Skeletal muscle cell (primary cell): ENCODE results near the gene SCAPER.
"Not testable (repeated sequence)": the region's sequence is repeated elsewhere in the genome, so short reads cannot be mapped to it uniquely, and the experiment has no call there.

Experiments used
- DNase-seq: peaks from one replicate; pipeline ENCODE4 v3.0.0-alpha.2; 2010; ENCODE audit warnings: low read depth
- H3K4me3 ChIP-seq: 2 replicates; pipeline ENCODE4 v1.5.1; 2011; ENCODE audit warnings: low read depth, mild to moderate bottlenecking, control low read depth, low read length, moderate library complexity

The SCAPER gene

DNA sequence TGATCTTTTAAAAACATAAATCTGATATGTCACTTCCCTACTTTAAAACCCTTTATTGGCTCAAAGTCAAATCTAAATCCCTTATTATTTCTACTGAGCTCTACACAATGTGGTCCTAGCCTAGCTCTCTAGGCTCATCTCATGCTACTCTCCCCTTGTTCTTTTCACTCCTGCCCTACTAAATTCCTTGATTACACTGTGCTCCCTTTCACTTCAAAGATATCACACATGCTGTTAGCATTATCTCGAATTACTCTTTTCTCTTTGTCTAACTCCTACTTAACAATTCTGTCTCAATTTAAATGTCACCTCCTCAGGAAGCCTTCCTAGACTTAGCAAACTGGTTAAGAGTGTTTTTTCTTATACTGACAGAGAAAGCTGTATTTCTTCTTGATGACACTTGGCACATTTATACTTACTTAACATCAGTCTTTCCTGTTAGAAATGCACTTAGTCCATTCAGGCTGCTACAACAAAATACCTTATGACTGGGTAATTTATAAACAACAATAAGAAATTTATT, 102.0 kb downstream of the SCAPER start:
- DNase-seq, result no peak
- no peak overlapping the region for H3K4me3 ChIP-seq

DNA sequence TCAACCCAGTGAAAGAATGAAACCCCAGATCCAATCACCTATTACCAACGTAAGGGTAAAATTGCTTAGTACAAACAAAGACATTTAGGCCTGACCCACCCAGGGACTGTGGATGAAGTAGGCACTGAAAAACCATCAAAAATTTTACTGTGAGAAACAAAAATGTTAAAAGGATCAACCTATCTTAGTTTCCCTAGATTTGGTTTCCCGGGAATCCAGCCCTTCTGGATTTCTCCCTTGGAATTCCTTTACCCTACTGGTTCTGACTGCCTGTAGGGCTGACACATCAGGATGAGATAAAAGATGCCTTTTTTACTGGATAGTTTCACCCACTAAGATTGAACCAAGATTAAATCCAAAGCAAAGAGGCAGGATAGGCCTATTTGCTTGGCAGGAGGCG, 102.7 kb downstream of the SCAPER start:
- DNase-seq, result no peak
- H3K4me3 ChIP-seq, result no peak overlapping the region

DNA sequence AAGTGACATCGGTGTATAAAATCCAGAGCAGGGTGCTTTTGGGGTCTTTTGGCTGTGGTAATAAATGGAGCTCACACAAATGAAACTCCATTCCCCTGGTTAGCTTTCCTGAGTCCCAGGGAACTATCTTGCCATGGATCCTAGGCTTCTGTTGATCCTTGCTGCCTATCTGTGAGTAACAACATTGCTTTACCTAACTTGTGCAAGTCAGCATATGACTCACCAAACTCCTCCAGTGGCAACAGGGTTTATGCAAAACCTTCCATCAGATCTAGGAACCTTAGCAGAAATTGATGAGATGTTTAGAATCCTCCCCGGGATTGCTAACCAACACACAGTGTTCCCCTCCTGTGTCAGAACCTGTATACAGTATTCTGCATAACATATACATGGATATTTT, 105.4 kb downstream of the SCAPER start:
- DNase-seq, result peak; percentile 54
- H3K4me3 ChIP-seq, result no peak overlapping the region

DNA sequence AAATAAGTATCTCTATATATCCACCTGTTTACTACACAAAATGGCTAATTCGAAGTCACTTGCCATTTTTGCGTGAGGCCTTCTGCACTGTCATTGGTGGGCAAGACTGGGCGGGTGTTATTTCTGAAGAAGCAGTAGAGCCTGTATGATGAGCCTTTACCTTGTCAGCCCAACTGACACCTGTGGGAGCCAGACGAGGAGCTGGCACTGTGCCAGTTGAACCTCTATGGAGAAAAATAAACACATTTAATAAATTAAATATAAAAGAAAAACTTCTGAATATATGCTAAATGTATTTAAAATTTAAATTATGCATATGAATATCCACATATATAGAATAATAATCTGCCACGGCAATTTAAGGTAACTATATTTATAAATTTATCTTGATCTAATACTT, 109.9 kb downstream of the SCAPER start:
- no peak for DNase-seq
- no peak overlapping the region for H3K4me3 ChIP-seq

DNA sequence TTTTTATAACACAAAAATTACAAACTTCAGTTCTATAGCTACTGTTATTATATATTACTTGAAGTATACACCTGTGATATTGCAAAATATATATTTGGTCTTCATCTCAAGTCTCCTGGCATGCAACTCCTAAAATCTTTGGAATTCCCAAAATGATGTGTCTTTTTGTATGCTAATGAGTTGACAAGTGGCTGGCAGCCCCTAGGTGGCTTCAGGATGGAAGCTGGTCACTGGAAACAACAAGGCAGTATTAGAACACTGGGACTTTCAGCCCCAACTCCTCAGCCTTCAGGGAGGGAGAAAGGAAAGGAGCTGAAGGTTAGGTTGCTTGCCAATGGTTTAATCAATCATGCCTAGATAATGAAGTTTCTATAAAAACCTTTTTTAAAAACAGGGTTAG, 112.0 kb downstream of the SCAPER start:
- H3K4me3 ChIP-seq, result no peak overlapping the region
- no peak for DNase-seq

DNA sequence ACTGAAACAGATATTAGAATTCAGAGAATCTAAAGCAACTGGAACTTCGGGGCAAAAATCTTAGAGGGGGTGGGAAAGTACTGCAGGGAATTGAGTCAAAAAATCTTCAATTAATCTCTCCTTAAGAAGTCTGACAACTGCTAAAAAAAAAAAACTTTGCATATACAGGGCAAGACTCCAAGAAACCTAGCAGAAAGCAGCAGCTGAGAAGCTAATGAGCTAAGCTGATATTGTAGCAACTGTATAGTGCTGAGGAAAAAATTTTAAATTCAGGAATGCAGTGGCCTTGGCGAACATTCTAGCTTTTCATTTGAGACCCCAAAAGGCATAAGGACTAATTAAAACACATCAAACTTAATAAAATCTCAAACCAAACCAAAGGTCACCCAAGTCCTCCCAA, 113.6 kb downstream of the SCAPER start:
- no peak overlapping the region for H3K4me3 ChIP-seq
- no peak for DNase-seq

DNA sequence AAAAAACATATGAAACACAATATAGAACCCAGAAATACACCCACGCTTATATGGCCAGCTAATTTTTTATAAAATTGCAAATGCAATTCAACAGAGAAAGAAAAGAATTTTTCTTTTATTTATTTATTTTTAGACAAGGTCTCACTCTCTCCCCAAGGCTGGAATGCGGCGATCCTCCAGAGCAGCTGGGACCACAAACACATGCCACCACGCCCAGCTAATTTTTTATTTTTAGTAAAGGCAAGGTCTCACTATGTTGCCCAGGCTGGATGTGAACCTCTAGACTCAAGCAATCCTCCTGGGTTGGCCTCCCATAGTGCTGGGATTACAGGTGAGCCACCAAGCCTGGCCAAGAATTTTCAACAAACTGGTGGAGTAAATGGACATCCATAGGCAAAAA, 117.9 kb downstream of the SCAPER start:
- no peak overlapping the region for H3K4me3 ChIP-seq
- no peak for DNase-seq

DNA sequence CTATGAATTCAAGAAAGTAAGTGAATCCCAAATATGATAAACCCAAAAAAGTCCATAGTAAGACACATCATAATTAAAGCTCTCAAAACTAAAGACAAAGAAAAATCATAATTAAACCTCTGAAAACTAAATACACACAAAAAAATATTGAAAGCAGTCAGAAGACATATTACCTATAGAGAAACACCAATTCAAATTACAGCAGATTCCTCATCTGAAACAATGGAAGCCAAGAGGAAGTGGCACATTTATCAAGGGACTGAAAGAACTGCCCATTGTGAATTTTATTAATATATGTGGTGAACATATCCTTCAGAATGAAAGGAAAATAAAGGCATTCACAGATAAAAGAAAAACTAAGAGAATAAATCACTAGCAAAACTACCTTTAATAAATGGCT, 128.2 kb downstream of the SCAPER start:
- no peak for DNase-seq
- no peak overlapping the region for H3K4me3 ChIP-seq

DNA sequence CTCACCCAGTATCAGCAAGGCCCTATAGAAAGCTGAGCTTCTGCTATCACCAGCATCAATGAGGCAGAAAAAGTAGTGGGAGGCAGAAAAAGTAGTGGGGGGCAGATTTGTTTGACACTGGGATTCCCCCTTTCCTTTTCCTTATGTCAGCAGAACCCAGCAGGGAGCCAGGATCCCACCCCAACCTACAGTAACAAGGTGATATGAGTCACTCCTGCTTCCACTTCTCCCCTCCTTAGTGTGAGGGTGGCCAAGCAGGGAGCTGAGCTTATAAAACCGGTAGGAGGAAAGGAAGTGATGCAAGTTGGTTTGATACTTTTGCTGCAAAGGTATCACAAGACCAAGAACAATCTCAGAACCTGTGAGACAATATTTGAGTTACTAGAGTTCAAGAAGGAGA, 128.7 kb downstream of the SCAPER start:
- no peak overlapping the region for H3K4me3 ChIP-seq
- DNase-seq, result no peak

DNA sequence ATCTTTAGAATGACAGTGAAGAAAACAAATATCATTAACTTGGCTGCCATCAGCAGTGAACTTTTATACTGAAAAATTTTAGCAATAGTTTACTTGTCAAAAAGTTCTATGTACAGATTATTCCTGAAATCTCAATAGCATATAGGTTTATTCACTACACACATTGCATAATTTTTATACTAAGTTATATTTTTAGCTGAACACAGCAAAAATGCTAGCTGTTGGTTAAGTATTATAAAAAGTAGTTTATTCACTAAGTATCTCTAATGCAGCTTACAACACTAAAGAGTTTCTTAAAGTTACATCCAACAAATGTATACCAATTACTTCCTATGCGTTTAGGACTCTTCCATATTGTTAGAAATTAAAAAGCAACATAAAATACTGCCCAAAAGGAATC, 131.9 kb downstream of the SCAPER start:
- H3K4me3 ChIP-seq, result no peak overlapping the region
- no peak for DNase-seq

DNA sequence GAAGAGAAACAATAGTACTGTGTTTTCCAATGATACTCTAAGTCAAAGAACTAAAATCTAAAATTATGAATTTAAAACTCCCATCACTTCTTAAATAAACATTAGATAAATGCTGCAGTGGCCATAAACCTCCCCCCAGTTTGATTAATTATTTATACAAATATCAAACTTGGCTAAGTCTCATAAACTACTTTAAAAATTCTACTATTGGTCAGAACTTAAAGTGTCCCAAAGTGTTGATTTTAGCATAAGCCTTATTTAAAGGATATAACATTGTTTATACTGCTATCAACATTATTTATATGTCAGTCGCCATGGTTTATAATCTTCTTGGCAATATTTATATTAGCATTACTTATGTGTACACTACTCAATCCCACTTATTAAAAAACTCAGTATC, 132.4 kb downstream of the SCAPER start:
- no peak overlapping the region for H3K4me3 ChIP-seq
- DNase-seq, result no peak

DNA sequence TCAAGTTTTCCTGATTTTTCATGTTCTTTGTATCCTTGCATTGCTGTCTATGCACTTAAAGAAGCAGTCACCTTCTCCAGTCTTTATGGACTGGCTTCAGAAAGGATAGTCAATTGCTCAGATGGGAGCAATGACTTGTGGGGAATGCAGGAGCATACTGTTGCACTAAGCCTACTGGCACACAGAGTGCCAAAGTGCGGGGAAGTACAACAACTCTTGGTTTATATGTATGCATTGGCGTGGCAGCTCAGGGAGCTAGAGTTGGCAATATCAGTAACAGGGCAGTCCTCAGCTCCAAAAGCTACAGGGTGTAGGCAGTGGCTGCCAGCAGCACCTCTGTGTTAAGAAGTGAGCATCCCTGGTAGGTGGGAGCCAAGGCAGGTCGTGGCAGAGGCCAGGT, 141.1 kb downstream of the SCAPER start:
- DNase-seq, result no peak
- H3K4me3 ChIP-seq, result no peak overlapping the region

DNA sequence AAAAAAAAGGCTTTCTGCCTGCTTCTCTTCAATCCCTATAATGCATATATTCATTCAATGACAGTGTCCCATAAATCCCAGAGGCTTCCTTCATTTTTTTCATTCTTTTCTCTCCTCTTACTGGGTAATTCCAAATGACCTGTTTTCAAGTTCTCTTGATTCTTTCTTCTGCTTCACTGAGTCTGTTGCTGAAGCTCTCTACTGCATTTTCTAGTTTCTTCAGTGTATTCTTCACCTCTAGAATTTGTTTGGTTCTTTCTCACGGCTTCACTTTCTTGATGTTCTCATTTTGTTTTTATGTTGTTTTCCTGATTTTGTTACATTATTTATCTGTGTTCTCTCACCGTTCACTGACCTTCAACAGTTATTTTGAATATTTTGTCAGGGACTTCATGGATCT, 141.6 kb downstream of the SCAPER start:
- no peak overlapping the region for H3K4me3 ChIP-seq

DNA sequence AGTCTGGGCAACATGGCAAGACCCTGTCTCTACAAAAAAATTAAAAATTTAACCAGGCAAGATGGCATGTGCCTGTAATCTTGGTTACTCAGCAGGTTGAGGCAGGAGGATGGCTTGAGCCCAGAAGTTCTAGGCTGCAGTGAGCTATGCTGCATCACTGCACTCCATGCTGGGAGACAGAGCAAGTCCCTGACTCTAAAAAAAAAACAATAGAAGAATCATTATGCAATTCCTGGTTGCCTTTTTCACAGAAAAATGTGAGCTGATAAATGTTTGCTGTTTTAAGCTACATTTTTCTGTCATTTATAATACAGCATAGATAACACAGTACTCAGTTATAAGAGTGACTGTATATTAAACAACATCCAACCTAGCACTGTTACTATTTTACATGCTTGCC, 148.8 kb downstream of the SCAPER start:
- H3K4me3 ChIP-seq, result no peak overlapping the region
- DNase-seq, result no peak

More for the DNA sequence above, 141.6 kb downstream of the SCAPER start:
- DNase-seq, result no peak

DNA sequence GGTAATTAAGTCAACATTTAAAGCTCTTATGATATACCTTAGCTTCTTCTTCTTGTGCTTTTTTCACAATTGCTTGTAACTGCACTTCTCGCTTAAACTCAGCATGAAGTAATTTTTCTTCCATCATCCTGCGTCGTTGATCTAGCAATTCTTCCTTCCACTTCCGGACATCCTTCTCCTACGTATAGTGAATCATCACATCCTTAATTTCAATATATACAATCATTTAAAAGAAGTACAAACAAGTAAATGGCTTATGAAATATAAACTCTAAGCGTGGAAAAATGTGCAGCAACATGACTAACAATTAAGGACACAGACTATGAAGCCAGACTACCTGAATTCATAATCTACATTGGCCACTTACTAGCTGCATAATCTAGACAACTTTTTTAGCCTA, 151.4 kb downstream of the SCAPER start:
- H3K4me3 ChIP-seq, result no peak overlapping the region
- no peak for DNase-seq

DNA sequence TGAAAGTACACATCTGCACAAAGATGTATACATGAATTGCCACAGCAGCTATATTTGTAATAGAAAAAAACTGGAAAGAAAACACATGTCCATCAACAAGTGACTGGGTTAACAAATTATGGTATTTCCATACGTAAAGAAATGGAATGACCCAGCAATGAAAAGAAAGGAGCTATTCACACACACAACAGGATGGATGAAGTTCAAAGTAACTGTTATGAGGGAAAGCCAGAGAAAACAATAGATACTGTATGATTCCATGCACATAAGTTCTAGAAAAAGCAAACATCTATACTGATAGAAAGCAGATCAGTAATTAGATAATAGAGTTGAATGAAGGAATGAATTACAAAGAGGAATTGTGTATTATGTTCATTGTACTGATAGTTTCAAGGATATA, 152.0 kb downstream of the SCAPER start:
- no peak overlapping the region for H3K4me3 ChIP-seq

DNA sequence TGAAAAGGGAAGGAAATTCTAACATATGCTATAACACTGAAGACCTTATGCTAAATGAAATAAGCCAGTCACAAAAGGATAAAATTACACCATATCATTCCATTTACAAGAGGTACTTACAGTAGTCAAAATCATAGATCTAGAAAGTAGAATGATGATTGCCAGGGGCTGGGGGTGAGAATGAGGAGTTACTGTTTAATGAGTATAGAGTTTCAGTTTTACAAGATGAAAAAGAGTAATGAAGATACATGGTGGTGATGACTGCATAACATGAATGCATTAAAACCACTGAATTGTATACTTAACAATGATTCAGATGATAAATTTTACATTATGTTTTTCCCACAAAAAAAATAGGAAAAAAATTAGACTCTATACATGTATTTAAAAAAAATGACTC, 152.6 kb downstream of the SCAPER start:
- DNase-seq, result no peak

More for the DNA sequence above, 152.0 kb downstream of the SCAPER start:
- no peak for DNase-seq

DNA sequence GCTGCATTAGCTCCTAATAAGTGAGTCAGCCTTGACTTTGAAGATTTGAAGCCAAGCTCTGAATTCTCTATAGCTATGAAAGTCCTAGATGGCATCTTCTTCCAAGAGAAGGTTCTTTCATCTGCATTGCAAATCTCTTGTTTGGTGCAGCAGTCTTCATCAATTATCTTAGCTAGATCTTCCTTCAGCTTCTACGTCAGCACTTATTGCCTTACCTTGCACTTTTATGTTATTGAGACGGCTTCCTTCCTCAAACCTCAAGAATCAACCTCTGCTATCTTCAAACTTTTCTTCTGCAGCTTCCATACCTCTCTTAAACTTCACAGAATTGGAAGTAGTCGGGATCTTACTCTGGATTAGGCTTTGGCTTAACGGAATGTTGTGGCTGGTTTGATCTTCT, 167.6 kb downstream of the SCAPER start:
- no peak for DNase-seq
- no peak overlapping the region for H3K4me3 ChIP-seq

More for the DNA sequence above, 152.6 kb downstream of the SCAPER start:
- H3K4me3 ChIP-seq, result no peak overlapping the region

DNA sequence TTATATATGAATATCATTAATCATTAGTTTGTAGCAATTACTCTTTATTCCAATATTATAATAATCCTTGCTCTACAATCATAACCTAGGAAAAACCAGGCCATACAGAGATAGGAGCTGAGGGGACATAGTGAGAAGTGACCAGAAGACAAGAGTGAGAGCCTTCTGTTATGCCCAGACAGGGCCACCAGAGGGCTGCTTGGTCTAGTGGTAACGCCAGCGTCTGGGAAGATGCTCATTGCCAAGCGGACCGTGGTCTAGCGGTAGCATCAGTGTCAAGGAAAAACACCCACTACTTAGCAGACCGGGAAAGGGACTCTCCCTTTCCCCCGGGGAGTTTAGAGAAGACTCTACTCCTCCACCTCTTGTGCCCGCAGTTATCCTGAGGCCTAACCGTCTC, 172.8 kb downstream of the SCAPER start:
- not testable (repeated sequence) for H3K4me3 ChIP-seq, DNase-seq

DNA sequence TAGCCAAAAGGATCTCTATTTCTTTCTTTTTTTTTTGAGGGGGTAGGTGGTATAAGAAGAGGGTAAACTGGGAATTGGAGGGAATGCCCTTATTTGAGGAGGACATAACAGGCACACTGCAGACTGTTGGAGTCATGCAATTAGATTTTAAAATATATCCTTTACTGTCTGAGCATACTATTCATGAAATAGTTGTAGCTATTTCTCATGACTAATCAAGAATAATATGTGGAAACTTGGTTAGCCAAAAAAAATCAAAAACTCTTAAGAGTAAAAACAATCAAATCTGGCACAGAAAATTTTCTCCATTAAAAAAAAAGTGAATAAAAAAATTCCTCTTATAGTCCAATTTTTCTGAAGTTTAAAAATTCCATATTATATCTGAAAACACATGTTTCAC, 174.9 kb downstream of the SCAPER start:
- no peak overlapping the region for H3K4me3 ChIP-seq
- DNase-seq, result no peak

DNA sequence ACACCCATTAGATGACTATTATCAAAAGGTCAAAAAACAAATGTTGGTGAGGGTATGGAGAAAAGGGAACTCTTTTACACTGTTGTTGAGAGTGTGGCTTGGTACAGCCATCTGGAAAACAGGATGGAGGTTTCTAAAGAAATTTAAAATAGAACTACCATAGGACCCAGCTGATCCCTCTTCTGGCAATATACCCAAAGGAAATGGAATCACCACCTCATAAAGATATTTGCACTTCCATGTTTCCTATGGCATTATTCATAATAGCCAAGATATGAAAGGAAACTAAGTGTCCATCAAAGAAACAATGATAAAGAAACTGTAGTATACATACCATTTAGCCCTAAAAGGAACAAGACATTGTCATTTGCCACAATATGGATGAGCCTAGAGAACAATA, 186.3 kb downstream of the SCAPER start:
- DNase-seq, result no peak
- no peak overlapping the region for H3K4me3 ChIP-seq

DNA sequence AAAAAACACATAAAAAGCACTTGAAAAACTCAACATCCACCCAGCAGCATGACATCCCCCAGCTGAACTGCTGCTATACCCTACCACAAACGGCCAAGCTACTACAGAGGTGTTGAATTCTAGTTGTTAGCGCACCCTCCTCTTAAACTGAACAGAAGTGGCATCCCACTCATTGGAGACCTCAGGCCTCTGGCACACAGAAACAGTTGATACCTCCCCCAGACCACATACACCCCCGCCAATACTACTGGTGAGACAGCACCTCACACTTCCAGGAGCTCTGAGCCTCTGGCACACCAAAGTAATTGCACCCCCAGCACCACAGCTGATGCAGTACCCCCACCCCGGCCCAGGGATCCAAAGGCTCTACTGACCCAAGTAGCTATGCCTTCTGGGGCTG, 190.2 kb downstream of the SCAPER start:
- DNase-seq, result no peak
- H3K4me3 ChIP-seq, result no peak overlapping the region
